Hepatocyte (in vitro differentiated cells): ENCODE data around the gene EFCAB9.

ENCODE experiments used
- CTCF ChIP-seq: fragments of 200-600 bp; sonication (generic); IDR thresholded peaks from 2 replicates; pipeline ENCODE4 v1.5.1; 2016; ENCODE audit warnings: antibody characterized with exemption, mild to moderate bottlenecking; ENCODE audit not compliant: poor library complexity
- EZH2 ChIP-seq: fragments of 200-600 bp; sonication (generic); IDR thresholded peaks from 2 replicates; pipeline ENCODE4 v1.6.1; 2016; ENCODE audit warnings: antibody characterized with exemption, mild to moderate bottlenecking, borderline replicate concordance

- TF ChIP-seq CTCF (no peak), EZH2 (no peak)
Measured at GRCh38 chr5:172164769-172165212, 29.2 kb upstream of the EFCAB9 start.
